Hematopoietic multipotent progenitor cell treated with erythropoietin and hydrocortisone succinate and interleukin-3 and kit ligand, for 17 days (in vitro differentiated cells): Measurements from ENCODE around the gene ENTPD5.
"Not testable (repeated sequence)": the region's sequence is repeated elsewhere in the genome, so short reads cannot be mapped to it uniquely, and the experiment has no call there.

ENCODE experiments used
- DNase-seq: peaks from one replicate; pipeline ENCODE4 v3.0.0-alpha.2; 2015; ENCODE audit warnings: low spot score

ENTPD5 gene

GRCh38 chr14:74005664-74006063 is 13.4 kb downstream of the ENTPD5 start:
- not testable (repeated sequence) for DNase-seq

GRCh38 chr14:73998726-73999125 is 20.4 kb downstream of the ENTPD5 start:
- DNase-seq: no peak

GRCh38 chr14:73997944-73998447 is 21.1 kb downstream of the ENTPD5 start:
- no peak for DNase-seq

- no peak for DNase-seq
Observed at GRCh38 chr14:73997108-73997943, 21.8 kb downstream of the ENTPD5 start.

GRCh38 chr14:73996731-73997107 is 22.4 kb downstream of the ENTPD5 start:
- no peak for DNase-seq

- DNase-seq: no peak
Observed at GRCh38 chr14:73995977-73996378, 23.1 kb downstream of the ENTPD5 start.

- DNase-seq: not testable (repeated sequence)
Observed at GRCh38 chr14:73994926-73995325, 24.2 kb downstream of the ENTPD5 start.

- DNase-seq: no peak
Observed at GRCh38 chr14:73991092-73991491, 28.0 kb downstream of the ENTPD5 start.

- DNase-seq: not testable (repeated sequence)
Observed at GRCh38 chr14:73988656-73989055, 30.4 kb downstream of the ENTPD5 start.

GRCh38 chr14:73988065-73988464 is 31.0 kb downstream of the ENTPD5 start:
- no peak for DNase-seq

- no peak for DNase-seq
Observed at GRCh38 chr14:73977896-73978295, 41.2 kb downstream of the ENTPD5 start.

GRCh38 chr14:73976125-73976524 is 43.0 kb downstream of the ENTPD5 start:
- no peak for DNase-seq

- peak; percentile 26 for DNase-seq
Observed at GRCh38 chr14:73973497-73973896, 45.6 kb downstream of the ENTPD5 start.

- no peak for DNase-seq
Observed at GRCh38 chr14:73968885-73969284, 50.2 kb downstream of the ENTPD5 start.

GRCh38 chr14:73965216-73965615 is 53.9 kb downstream of the ENTPD5 start:
- DNase-seq: no peak

- DNase-seq: no peak
Observed at GRCh38 chr14:73961192-73961591, 57.9 kb downstream of the ENTPD5 start.

- DNase-seq: no peak
Observed at GRCh38 chr14:73958591-73958990, 60.5 kb downstream of the ENTPD5 start.

GRCh38 chr14:73955674-73956073 is 63.4 kb downstream of the ENTPD5 start:
- no peak for DNase-seq

- no peak for DNase-seq
Observed at GRCh38 chr14:73953731-73954130, 65.4 kb downstream of the ENTPD5 start.

- DNase-seq: peak; percentile 90
Observed at GRCh38 chr14:73949752-73950734, 69.0 kb downstream of the ENTPD5 start, which contains the start of the genes COQ6 and FAM161B. COQ6 (plus strand) TSS chr14:73950302; CDS start chr14:73950333, 31 bp downstream. FAM161B (minus strand) TSS chr14:73950094; CDS start chr14:73950026, 68 bp downstream.

- no peak for DNase-seq
Observed at GRCh38 chr14:73945159-73945670, 73.9 kb downstream of the ENTPD5 start.
